Fibroblast of the aortic adventitia (primary cell): Measurements from ENCODE around the gene PIP5K1C. TPM values are rescaled to one million over a fixed set of nuclear protein-coding genes. Genes with fewer than 3 reads are reported as not detected.
A peak's percentile ranks its signal among the peaks of the same experiment; 100 is the strongest.

ENCODE experiments used
- DNase-seq: peaks from one replicate; pipeline ENCODE4 v3.0.0-alpha.2; 2010; ENCODE audit warnings: low read depth
- H3K4me3 ChIP-seq: 2 replicates; pipeline ENCODE4 v1.5.1; 2011; ENCODE audit warnings: low read depth, mild to moderate bottlenecking, control low read depth, low read length, moderate library complexity
- CTCF ChIP-seq: IDR thresholded peaks from 2 replicates; pipeline ENCODE4 v1.5.1; 2011; ENCODE audit warnings: mild to moderate bottlenecking, low read length, control low read depth, inconsistent platforms; ENCODE audit not compliant: insufficient read depth
- total RNA-seq: library from RNA; depleted of rRNA; stranded (reverse); fragments of >200 nt; gene quantifications from 2 replicates; pipeline ENCODE4 v1.2.3, GENCODE V29; 2012; ENCODE audit warnings: low replicate concordance

Gene PIP5K1C
- total RNA-seq, 1 donor, result 32.2 TPM

GRCh38 chr19:3670796-3671679, 29.2 kb downstream of the PIP5K1C start:
- peak overlapping the region; percentile 48 for H3K4me3 ChIP-seq
- TF ChIP-seq CTCF, result no peak
- DNase-seq, result peak; percentile 85

- no peak for TF ChIP-seq CTCF
- peak overlapping the region; percentile 48 for H3K4me3 ChIP-seq
- DNase-seq, result peak; percentile 95
These were observed 30.1 kb downstream of the PIP5K1C start for GRCh38 chr19:3669947-3670795.

GRCh38 chr19:3669082-3669946, 31.0 kb downstream of the PIP5K1C start:
- DNase-seq, result no peak
- TF ChIP-seq CTCF, result no peak

GRCh38 chr19:3668331-3669081, 31.8 kb downstream of the PIP5K1C start:
- no peak overlapping the region for H3K4me3 ChIP-seq
- no peak for DNase-seq
- TF ChIP-seq CTCF, result no peak

More at GRCh38 chr19:3669082-3669946, 31.0 kb downstream of the PIP5K1C start:
- no peak overlapping the region for H3K4me3 ChIP-seq

GRCh38 chr19:3667766-3668165, 32.5 kb downstream of the PIP5K1C start:
- no peak overlapping the region for H3K4me3 ChIP-seq
- no peak for TF ChIP-seq CTCF
- no peak for DNase-seq
